Measurements from ENCODE around the gene SLC7A8.
"Not testable (repeated sequence)": the region's sequence is repeated elsewhere in the genome, so short reads cannot be mapped to it uniquely, and the experiment has no call there.

Gene SLC7A8

DNA sequence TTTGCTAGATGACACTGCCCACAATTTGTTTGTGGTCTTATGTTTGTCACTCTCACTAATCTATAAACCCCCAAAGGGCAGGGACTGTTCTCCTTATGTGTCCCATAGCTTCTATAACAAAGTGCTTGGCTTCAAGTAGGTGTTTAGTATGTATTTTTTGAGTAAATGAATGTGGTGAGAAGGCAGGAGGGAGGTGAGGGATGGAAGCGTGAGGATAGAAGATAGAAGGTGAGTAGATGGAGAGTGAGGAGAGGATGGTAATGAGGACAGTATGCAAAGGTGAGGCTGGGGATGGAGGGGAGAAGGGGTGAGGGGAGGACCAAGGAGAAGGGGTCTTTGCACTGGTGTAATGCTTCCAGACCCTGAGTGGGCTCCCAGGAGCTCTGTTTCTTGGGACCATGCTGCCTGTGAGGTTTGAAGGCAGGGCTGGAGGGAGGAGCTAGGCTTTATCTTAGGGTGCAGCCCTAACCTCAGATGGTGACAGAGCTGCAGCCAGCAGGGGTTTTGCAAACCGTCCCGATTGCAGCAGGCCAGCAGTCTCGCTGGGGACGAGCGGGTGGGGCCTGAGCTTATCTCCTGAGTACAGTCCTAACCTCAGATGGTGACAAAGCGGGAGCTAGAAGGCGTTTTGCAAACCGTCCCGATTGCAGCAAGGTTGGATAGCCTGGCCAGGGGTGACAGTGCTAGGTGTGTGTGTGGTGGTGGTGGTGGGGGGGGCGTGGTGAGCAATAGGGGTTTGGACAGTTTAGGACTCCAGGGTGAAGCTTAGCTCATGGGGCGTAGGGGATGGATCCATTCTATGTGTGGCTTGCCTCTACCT, 70.9 kb downstream of the SLC7A8 start:
- DNase-seq, result peak; percentile 11 to 12

DNA sequence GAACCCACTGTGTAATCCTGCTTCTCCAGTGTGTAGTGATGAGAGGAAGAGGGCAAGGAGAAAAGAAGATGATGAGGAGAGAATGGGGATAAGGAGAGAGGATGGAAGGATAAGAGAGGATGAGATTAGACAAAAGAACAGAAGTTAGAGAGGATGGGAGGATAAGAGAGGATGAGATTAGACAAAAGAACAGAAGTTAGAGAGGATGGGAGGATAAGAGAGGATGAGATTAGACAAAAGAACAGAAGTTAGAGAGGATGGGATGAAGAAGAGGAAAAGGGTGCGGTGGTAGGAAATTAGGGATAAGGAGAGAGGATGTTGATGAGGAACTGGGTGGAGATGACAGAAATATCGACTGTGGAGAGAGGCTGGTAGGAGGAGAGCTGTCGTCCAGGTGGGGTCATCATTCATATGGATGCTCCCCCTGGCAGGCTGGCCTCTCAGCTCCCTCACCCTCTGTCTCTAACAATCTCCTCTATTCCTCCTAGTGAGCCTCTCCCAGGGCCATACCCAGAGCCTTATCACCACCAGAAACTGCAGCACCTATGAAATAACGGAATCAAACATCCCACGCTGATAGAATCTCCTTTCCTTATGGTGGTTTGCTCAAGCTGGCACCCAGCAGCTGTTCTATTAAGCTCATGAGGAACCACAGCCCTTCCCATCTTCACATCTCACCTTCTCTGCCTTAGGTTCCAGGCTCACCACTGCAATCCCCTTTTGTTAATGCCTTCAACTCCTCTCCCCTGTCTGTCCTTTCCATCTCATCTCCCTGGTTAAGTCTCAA, 72.7 kb downstream of the SLC7A8 start:
- no peak for DNase-seq

DNA sequence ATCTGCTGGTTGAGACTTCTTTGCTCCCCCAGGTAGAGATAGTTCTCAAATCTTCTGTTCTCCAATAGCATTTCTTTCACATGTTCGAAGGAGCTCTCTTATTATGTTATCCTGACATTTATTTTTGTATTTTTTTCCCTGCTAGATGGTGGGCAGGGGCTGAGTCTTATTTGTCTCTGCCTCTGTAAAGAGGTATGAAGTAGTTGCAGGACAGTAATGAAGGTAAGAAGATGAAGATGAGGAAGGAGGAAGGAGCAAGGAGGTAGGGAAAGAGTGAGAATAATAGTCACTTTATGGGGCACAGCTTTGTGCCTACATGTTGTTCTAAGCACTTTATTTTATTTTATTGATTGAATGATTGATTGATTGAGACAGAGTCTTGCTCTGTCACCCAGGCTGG, 73.7 kb downstream of the SLC7A8 start:
- DNase-seq, result no peak

DNA sequence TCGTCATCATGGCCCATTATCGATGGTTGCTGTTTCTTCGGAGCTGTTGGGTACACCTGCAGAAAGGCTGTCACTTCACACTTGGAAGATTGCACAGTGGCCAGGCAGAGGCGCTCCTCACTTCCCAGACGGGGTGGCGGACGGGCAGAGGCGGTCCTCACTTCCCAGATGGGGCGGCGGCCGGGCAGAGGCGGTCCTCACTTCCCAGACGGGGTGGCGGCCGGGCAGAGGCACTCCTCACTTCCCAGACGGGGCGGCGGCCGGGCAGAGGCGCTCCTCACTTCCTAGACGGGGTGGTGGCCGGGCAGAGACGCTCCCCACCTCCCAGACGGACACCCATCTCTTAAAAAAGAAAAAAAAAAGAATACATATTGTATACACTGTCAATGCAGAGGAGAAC, 75.3 kb downstream of the SLC7A8 start:
- DNase-seq, result not testable (repeated sequence)

DNA sequence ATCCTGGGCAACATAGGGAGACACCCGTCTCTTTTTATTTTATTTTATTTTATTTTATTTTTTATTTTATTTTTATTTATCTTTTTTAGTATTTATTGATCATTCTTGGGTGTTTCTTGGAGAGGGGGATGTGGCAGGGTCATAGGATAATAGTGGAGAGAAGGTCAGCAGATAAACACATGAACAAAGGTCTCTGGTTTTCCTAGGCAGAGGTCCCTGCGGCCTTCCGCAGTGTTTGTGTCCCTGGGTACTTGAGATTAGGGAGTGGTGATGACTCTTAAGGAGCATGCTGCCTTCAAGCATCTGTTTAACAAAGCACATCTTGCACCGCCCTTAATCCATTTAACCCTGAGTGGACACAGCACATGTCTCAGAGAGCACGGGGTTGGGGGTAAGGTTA, 75.8 kb downstream of the SLC7A8 start:
- not testable (repeated sequence) for DNase-seq

DNA sequence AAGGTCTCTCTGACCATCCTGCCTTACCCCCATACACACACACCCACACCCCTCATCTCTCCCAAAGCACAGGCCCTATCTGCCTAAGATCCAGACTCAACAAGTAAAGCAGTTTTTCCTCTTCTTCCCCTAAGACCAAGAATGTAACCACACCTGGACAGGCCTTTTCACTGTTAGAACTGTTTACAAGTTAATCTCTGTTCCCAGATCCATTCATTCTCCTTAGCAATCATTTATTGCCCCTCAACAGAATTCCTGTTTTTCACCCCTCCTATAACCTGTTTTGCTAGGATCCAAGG, 76.8 kb downstream of the SLC7A8 start:
- no peak for DNase-seq

DNA sequence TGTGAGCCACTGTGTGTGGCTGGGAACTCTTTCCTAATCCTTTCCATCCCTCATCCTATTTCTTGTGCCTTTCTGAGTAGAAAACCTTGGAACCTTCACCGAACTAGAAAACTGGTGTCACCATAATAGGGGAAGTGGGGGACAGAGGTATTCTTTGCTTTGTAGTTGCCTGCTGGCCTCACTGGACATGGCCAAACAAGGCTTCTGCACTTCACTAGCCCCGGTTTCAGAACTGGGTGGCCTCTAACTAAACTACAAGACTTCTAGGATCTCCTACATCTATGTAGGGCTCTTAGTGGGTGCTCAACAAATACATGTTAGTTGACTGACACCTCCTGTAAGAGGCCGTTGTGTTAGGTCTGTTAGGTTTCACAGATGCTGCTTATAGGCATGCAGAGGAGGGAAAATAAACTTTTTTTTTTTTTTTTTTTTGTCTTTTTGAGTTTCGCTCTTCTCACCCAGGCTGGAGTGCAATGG, 78.1 kb downstream of the SLC7A8 start:
- no peak for DNase-seq

DNA sequence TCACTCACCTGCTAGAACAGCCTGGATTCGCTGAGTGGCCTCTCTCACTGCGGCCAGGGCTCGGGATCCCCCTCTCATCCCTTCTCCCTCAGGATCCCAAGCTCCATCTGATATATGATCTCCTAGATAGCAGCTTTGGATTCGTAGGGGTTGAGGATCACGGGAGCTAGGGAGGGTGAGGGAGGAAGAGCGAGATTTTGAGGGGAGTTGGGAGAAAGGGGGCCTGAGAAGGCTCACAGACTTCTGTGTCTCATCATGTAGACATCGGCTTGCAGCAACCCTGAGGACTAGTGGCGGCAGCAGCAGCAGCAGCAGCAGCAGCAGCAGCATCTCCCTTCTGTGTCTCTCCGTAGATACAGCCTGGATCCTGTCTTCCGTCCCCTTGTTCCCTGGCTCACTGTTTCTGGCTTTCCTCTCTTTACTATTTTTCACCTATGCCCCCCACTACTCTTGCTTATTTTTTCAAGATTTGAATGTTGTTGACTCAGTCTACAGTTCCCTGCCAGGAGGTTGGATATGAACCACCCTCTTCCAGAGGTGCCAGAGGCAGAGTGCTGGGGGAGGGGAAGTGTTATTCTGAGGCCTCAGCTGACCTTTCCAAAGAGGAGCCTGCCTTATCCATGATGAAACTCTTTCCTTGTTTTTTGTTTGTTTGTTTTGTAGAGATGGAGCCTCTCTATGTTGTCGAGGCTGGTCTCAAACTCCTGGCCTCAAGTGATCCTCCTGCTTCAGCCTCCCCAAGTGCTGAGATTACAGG, 78.7 kb downstream of the SLC7A8 start, which contains the start of gene CIROP:
CIROP (minus strand) TSS at position 399 of the 757 bp plus-strand sequence; CDS start at position 330, 69 bp downstream.
- DNase-seq, result no peak

DNA sequence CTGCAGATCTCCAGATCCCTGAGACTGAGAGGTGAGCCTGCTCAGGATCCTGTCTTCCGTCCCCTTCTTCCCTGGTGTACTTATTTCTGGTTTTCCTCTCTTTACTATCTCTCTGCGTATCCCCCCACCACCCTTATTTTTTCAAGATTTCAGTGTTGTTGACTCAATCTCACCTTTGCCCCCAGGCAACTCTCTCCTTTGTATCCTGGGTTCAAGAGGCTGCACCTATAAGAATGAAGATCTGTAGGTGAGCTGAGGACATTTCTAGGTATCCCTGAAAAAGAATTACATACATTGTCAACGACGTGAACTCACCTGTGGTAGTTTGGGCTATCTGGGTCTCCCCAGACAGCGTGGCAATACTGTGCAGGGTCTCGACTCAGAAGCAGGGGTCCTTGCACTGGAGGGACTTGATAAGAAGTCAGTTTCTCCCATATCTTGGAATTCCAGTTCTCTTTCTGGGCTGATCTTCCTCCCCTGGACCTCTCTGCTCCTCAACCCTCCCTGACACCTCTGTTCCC, 79.3 kb downstream of the SLC7A8 start:
- no peak for DNase-seq

DNA sequence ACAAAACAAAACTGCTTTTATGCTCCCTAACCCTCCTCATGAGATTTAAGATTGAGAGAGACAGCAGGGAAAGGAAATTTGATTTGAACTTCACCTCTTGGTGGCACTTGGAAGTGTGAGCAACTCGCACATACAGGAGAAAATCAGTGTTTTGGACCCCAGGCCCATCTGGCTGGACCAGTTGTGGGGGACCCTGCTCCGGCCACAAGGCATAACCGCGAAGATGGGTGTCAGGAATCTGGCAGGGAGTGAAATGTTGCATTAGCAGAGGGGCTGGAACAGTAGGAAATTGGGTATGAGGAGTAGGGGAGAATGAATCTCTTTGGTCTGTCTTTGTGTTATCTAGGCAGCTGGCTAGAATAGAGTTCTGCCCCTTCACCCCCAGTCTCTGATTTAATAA, 79.9 kb downstream of the SLC7A8 start:
- no peak for DNase-seq

DNA sequence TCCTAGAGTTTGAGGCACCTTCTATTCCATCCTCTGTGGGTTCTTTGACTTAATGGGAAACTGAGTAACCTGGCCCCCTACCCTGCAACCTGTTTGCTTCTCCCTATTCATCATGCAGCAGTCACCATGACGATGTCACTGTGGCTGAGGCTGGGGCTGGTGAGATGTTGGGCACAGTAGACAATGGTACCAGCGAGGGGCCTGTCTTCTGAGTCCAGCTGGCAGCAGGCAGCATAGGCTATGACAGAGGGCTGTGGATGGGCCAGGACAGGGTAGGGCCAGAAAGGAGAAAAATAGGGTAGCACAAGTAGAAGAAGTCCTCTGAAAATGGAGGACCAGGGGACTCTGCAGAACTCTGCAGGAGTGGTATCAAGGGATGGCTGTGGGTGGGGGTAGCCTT, 80.7 kb downstream of the SLC7A8 start:
- no peak for DNase-seq

DNA sequence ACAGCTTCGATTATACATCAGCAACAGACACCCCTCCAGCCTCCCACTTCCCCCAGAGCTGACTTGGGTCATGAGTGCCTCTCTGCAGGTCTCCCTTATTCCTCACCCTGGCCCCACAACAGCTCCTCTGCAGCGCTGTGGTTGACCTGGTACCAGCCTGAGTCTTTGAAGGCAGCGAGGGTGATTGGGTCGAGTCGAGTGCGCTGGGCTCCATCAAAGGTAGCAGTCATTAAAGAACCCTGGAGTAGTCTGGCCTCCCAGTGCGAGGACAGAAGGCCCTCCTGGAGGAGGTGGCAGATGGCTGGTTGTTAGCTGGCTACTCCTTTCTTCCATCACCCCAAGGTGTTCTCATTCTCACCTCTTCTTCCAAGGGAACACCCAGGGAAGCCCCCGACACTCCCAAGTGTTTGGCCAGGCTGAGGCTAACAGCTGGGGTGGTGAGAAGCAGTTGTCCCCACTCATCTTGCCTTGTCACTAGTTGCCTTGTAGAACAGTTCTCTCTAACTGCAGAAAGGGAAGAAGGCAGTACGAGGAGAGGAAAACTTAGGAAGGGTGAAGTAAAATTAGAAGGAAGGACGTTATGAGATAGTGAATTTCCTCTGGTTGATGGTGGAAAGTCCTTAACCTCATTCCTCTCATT, 81.4 kb downstream of the SLC7A8 start:
- no peak for DNase-seq

DNA sequence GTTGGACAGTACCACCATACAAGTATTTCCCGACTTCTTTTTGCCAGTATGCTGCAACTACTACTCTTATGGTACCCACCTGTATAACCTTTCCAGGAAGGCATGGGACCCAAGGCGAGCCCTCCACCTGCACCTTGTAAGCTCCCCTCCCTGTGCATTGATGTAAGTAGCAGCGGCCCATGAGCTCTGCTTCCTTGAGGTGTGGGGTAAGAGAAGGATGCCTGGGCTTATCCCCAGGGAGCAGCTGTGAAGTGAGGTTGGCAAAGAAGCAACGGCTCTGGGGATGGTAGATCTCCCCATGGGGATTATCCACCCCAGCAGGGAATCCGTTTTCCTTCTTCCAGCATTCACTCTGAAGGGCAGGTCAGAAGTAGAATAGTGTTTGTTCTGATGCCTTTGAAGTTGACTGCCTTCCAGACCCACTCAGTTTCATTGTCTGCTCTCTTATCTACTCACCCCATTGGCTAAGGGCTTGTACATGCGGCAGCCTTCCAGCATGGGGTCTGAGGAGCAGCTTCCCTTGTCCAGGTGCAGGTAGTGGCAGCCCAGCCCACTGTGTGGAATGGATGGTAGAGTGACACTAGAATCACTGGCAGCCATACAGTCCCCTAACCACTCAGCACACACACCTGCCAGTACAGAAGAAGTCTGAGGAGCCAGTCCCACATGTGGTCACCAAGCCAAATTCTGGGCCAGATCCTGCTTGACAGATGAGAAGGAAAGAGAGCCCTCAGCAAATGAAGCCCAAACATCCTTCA, 82.1 kb downstream of the SLC7A8 start:
- no peak for DNase-seq

DNA sequence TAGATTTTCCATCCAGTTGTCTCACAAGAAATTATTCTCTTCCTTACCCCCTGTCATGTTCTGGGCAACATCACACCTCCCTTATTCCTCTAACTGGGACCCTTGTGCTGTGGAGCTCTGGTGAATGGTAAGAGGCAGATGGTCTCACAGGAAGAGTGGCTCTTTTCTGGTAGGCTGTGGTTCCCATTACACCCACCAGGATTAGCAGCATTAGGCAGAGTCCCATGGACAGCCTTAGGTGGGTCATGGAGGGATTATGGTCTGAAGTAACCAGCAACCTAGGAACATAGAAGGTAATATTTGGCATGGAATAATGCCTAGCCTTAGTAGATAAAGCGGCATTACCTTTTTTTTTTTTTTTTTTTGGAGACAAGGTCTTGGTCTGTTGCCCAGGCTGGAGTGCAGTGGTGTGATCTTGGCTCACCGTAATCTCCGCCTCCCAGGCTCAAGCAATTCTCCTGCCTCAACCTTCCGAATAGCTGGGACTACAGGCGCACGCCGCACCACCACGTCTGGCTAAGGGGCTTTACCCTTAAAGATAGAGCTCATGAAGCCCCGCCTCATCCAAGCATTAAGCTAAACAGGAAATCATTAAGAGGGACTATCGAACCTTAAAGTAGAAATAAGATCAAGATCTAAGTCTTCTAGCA, 84.1 kb downstream of the SLC7A8 start:
- DNase-seq, result no peak

DNA sequence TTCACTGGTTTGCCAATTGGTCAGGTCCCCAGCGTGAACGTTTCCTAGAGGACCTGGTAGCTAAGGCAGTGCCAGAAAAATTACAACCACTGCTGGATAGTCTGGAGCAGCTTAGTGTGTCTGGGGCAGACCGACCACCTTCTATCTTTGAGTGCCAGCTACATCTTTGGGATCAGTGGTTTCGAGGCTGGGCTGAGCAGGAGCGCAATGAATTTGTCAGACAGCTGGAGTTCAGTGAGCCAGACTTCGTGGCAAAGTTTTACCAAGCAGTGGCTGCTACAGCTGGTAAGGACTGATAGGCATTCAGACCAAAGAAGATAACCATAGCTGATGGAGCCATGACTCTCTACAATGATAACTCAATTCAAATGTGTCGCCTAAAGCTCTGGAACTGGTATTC, 85.7 kb downstream of the SLC7A8 start:
- DNase-seq, result no peak

DNA sequence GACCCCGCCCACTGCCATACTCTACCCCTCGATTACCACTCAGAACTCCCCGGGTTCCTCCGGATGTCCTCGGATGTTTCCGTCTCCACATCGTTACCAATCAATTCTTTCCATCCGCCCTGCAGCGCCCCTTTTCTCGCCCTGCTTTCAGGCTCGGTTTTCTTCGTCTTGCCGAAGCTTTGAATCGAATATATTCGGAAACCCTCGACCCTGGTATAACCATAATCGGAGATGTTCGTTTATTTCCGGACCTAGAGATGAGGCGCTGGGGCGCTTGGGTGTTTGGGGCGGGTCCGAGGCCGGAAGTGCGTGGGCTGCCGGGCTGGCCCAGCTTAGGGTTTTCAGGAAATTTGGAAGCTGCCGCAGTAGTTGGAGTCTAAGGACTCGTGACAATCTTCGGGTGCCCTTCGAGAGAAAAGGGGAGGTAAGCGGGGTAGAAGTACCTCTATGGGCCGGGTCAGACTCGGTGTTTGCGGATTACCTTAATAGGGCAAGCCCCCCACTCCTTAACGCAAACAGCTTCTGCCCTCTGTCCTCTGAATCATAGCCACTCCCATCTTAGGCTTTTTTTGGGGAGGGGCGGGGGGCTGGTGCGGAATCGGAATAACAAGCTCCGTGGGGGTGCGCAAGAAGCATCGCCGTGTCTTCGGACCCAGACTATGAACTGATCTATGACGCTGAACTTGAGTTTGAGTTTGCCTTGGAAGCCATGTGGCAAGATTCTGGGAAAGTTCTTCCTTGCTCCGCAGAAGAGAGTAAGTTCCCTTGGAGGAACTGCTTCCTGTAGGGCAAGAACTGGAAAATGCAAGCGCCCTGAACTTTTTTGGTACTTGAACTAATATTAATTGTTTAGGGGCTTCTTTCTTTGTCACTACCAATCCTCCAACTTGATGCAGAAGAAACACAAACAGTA, 88.0 kb downstream of the SLC7A8 start, which contains the start of gene C14orf119:
C14orf119 (plus strand) TSS at position 310 of the 913 bp plus-strand sequence. CDS start 2,154 bp downstream, outside the sequence.
- no peak for DNase-seq

DNA sequence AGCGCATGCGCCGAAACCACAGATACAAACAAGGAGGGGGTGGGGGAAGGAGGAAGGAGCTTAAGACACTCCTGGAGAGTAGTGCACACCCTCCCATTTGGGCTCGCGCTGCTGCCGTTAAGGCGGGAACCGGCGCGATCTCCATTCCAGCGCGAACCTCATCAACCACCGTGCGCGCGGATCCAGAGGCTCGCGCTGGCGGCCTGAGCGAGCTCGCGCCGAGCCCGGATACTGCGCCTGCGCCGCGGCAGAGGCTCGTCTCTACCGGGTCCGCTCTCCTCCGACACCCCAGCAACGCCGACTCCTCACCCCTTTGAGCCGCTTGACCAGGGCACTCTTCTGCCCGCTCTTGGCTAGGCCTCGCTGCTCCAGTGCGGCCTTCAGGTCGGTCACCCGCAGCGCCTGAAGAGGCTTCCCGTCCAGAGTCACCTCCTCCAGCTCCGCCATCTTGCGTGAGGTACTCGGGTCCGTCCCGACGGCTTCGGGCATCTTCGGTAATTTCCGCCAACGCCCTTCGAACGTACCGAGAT, 88.7 kb downstream of the SLC7A8 start, which contains the start of gene ACIN1:
ACIN1 (minus strand) TSS at position 471 of the 530 bp plus-strand sequence; CDS start at position 447, 24 bp downstream.
- DNase-seq, result no peak

DNA sequence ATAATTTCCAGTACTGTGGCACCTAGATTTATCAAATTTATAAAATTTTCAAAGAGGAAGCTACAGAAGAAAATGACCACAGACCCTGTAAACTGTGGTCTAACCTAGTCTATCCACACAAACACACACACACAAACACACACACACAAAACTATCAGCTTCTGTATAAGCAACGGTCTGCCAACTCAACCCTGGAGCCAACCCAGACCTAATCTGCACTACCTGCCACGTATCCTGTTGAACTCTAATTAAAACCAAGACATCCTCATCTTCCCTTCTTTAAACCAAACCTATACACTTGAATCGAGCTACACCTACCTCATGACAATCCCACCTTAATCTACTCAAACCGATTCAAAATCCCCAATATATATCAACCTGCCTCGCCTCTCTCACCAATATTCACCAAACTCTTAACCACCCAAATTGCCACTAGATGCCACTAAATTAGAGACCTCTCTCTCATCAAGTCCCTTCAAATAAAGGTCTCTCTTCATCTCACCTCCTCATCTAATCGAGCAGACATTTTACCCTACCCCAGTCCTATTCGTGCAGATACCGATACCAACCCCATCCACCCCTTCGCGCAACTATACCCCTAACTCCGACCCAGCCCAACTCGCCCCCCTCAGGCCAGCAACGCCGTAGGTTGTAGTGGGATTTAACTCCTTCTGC, 89.3 kb downstream of the SLC7A8 start:
- no peak for DNase-seq

DNA sequence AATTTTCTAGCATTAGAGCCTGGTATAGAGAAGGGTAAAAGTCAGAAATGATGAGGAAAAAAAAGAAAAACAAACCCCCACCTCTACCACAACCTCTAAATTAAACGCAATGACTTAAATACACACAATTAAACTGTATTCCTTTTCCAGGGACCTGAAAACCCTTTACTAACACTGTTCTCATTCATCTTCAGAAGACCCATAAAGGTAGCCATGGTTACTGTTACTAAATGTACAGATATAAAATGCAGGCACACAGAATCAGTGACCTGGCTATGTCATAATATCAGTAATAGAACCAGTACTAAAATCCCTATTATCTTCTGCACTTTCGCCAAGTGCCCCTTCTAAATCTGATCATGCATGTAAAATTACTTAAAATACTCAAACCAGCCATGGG, 89.9 kb downstream of the SLC7A8 start:
- no peak for DNase-seq
